GM23338 (cell line): ENCODE measurements around the gene TASP1. TPM values are rescaled to one million over a fixed set of nuclear protein-coding genes. Genes with fewer than 3 reads are reported as not detected.

Experiments
- ETS1 ChIP-seq: IDR thresholded peaks from 2 replicates; pipeline ENCODE4 v1.6.1; 2016; ENCODE audit warnings: antibody characterized with exemption
- EZH2 ChIP-seq: fragments of 200-600 bp; sonication (generic); IDR thresholded peaks from one replicate; pipeline ENCODE4 v1.8.0; 2017; ENCODE audit warnings: antibody characterized with exemption, mild to moderate bottlenecking, low read depth; ENCODE audit not compliant: unreplicated experiment
- NANOG ChIP-seq: IDR thresholded peaks from 2 replicates; pipeline ENCODE4 v1.6.1; 2016; ENCODE audit warnings: antibody characterized with exemption, borderline replicate concordance
- POLR2AphosphoS5 ChIP-seq: IDR thresholded peaks from 2 replicates; pipeline ENCODE4 v1.6.1; 2016; ENCODE audit warnings: antibody characterized with exemption, low read depth
- REST ChIP-seq: IDR thresholded peaks from one replicate; pipeline ENCODE4 v1.6.1; 2018; ENCODE audit warnings: antibody characterized with exemption; ENCODE audit not compliant: unreplicated experiment
- STAT1 ChIP-seq: IDR thresholded peaks from one replicate; pipeline ENCODE4 v1.6.1; 2016; ENCODE audit warnings: antibody characterized with exemption; ENCODE audit not compliant: unreplicated experiment
- ZNF114 ChIP-seq: fragments of 250-450 bp; sonication (Bioruptor Pico); IDR thresholded peaks from 2 replicates; pipeline ENCODE4 v1.5.0; 2020; ENCODE audit warnings: mild to moderate bottlenecking, moderate library complexity
- ZNF331 ChIP-seq: fragments of 250-450 bp; sonication (Bioruptor Pico); IDR thresholded peaks from 2 replicates; pipeline ENCODE4 v1.5.0; 2020; ENCODE audit warnings: low read depth, mild to moderate bottlenecking, moderate library complexity
- ZNF462 ChIP-seq: fragments of 250-450 bp; sonication (Bioruptor Pico); IDR thresholded peaks from 2 replicates; pipeline ENCODE4 v1.5.0; 2020; ENCODE audit warnings: mild to moderate bottlenecking, moderate library complexity
- polyA plus RNA-seq: library from polyadenylated mRNA; unstranded; fragments of >200 nt; fragmentation: Nextera tagmentation; extraction: Ambion mirVana; gene quantifications from 2 replicates; pipeline ENCODE4 v1.2.1, GENCODE V29; 2016
- total RNA-seq: library from RNA; depleted of rRNA; stranded (reverse); fragments of >200 nt; shearing (Covaris generic); gene quantifications from 2 replicates; pipeline ENCODE4 v1.2.3, GENCODE V29; 2014

The TASP1 gene
- total and polyA plus RNA-seq, 2 experiments from 2014 or later, result 9.7 to 9.8 TPM

GRCh38 chr20:13650474-13650873 is 11.7 kb upstream of the TASP1 start (continued):
- TF ChIP-seq ZNF462, result no peak
- TF ChIP-seq POLR2AphosphoS5, result no peak
- no peak for TF ChIP-seq ZNF114 (CRISPR knock-in tag)
- no peak for TF ChIP-seq ETS1
- no peak for TF ChIP-seq EZH2
- no peak for TF ChIP-seq STAT1
- TF ChIP-seq REST, result no peak
- TF ChIP-seq ZNF331 (CRISPR knock-in tag), result no peak
- no peak for TF ChIP-seq NANOG
